Bronchial epithelial cell (primary cell): ENCODE measurements around the gene BCL11B. TPM values are rescaled to one million over a fixed set of nuclear protein-coding genes. Genes with fewer than 3 reads are reported as not detected.

Source experiments
- DNase-seq: peaks from one replicate; pipeline ENCODE4 v3.0.0-alpha.2; 2010; ENCODE audit warnings: low read depth
- FAIRE-seq: peaks from 2 replicates; lab custom pipeline; 2011; peaks lifted over from hg19 to GRCh38; lab: Jason Lieb, UNC
- H3K27me3 ChIP-seq: 2 replicates; pipeline ENCODE4 v1.5.1; 2011; ENCODE audit warnings: low read length; ENCODE audit not compliant: control insufficient read depth, insufficient read depth
- H3K36me3 ChIP-seq: 2 replicates; pipeline ENCODE4 v1.5.1; 2011; ENCODE audit warnings: low read length; ENCODE audit not compliant: control insufficient read depth, insufficient read depth
- H3K4me3 ChIP-seq: 2 replicates; pipeline ENCODE4 v1.5.1; 2011; ENCODE audit warnings: mild to moderate bottlenecking, low read depth, low read length, control low read depth
- CTCF ChIP-seq: IDR thresholded peaks from 2 replicates; pipeline ENCODE4 v1.5.1; 2011; ENCODE audit warnings: mild to moderate bottlenecking, moderate library complexity, low read length, control low read depth, inconsistent platforms; ENCODE audit not compliant: insufficient read depth, severe bottlenecking
- total RNA-seq: library from RNA; depleted of rRNA; stranded (reverse); fragments of >200 nt; gene quantifications from 2 replicates; pipeline ENCODE4 v1.2.1, GENCODE V29; 2014

Gene BCL11B
- total RNA-seq, 1 donor from 2014 or later = 5.3 TPM

DNA sequence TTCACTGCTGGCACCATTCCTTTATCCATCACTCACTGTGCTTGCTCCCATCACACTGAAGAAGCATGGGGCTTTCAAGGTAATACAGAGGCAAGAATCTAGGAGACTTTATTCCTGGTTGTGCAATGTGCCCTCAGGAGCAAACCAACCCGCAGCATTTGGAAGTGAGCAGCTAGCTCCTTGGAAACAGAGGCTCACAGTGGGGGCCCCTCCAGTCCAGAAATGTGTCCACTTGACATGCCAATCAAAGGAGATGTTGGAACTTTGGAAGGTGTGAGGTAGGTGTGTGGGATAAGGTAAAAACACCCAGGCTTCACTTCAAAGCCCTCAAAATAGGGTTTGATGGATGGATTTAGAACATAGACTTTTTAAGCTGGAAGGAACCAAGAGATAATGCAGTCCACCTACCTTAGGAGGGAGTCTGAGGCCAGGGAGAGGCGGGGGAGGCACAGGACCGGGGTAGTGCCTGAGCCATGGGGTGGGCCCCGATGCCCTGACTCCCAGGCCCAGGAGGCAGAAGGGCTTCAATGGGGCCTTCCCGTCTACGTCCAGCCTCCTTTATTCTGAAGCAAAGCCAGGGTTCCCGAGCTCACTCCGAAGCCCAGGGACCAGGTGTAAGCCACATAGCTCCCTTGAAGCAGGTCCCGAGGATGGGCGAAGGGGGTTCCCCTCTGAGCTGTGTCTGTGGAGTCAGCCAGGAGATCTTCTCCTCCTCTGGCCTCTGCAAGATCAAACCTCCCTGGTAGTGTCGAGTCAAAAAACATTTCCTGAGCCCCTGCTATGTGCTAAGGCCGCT lies 17.6 kb upstream of the BCL11B start:
- Histone ChIP-seq H3K36me3 (no peaks in the 10 kb centered on the region), H3K4me3 (no peak overlapping the region), H3K27me3 (no peaks in the 10 kb centered on the region)
- TF ChIP-seq CTCF = no peak
- FAIRE-seq (no peak), DNase-seq (no peak)

GRCh38 chr14:99288948-99289347 lies 17.0 kb upstream of the BCL11B start:
- no peak for TF ChIP-seq CTCF
- no peaks in the 10 kb centered on the region for H3K27me3 ChIP-seq
- FAIRE-seq (no peak), DNase-seq (no peak)
- no peak overlapping the region for H3K4me3 ChIP-seq
- no peaks in the 10 kb centered on the region for H3K36me3 ChIP-seq

GRCh38 chr14:99287269-99287942 lies 15.4 kb upstream of the BCL11B start:
- DNase-seq = no peak
- Histone ChIP-seq H3K4me3 (no peak overlapping the region), H3K36me3 (no peaks in the 10 kb centered on the region), H3K27me3 (no peaks in the 10 kb centered on the region)
- FAIRE-seq = no peak
- TF ChIP-seq CTCF = no peak

DNA sequence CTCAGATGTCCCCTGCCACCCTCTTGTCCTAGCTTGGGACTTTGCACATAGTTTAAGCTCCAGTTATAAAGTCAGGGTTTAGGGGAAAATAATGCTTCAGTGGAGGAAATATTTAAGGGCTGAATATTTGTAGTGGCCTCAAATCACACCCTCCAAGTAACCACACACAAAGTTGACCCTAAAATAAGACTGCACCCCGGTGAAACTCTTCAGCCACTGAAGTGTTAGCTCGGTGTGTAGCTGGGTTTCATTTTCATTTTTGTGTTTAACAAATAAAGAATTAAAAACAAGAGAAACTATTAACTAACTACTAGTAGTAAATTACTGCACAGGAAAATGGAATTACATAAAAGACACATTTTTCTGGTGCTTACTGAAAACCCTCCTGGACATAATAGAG lies 14.8 kb upstream of the BCL11B start:
- no peak for TF ChIP-seq CTCF
- Histone ChIP-seq H3K4me3 (no peak overlapping the region), H3K27me3 (no peaks in the 10 kb centered on the region), H3K36me3 (no peaks in the 10 kb centered on the region)
- FAIRE-seq (no peak), DNase-seq (no peak)

DNA sequence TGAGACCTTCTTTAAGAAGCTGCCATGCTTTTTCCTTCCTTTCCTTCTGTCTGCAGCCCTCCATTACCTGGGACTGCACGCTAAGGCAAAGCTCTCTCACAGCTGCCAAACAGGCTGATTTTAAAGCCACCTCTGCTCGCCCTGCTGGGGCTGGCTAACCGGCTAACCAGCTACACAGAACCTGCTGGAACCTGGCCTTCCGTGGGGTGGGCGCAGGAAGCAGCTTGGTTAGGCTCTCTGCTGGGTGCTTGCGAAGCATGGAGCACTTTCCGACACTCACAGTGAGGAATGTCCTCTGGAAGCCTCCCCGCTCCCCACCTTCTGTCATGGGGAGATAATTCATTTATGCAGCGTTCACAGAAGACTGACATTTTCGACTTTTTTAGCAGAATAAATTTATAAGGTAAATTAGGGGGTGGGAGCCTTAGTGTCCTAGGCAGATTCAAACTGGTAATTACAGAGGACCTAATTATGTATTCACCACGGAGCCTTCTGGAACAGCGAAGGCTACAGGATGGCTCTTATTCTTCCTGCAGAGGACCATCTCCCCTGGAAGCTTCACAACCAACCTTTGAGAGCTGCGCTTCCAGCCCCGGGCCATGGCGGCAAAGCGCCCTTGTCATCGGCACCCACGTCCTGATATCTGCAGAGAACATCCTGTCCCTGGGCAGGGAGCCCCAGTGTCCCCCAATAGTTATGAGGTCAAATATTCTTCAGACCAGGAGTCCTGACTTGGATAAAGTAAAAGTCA lies 12.4 kb upstream of the BCL11B start:
- Histone ChIP-seq H3K4me3 (no peak overlapping the region), H3K36me3 (no peaks in the 10 kb centered on the region), H3K27me3 (no peaks in the 10 kb centered on the region)
- FAIRE-seq = no peak
- DNase-seq = no peak
- TF ChIP-seq CTCF = no peak
